DLD1 (cell line): ENCODE results near the gene ARL4D.
"Not testable (repeated sequence)": the region's sequence is repeated elsewhere in the genome, so short reads cannot be mapped to it uniquely, and the experiment has no call there.

Experiments used
- in situ Hi-C: cut with HindIII; loops from 2 replicates; pipeline ENCODE4 v1.10.0; 2017; ENCODE audit warnings: low sequenced_read_pairs

Gene ARL4D

GRCh38 chr17:43419375-43419882 lies 20.6 kb downstream of the ARL4D start:
- in situ Hi-C loops: not testable (repeated sequence)

GRCh38 chr17:43423777-43424455 lies 25.1 kb downstream of the ARL4D start:
- in situ Hi-C loops: no loop called here

DNA sequence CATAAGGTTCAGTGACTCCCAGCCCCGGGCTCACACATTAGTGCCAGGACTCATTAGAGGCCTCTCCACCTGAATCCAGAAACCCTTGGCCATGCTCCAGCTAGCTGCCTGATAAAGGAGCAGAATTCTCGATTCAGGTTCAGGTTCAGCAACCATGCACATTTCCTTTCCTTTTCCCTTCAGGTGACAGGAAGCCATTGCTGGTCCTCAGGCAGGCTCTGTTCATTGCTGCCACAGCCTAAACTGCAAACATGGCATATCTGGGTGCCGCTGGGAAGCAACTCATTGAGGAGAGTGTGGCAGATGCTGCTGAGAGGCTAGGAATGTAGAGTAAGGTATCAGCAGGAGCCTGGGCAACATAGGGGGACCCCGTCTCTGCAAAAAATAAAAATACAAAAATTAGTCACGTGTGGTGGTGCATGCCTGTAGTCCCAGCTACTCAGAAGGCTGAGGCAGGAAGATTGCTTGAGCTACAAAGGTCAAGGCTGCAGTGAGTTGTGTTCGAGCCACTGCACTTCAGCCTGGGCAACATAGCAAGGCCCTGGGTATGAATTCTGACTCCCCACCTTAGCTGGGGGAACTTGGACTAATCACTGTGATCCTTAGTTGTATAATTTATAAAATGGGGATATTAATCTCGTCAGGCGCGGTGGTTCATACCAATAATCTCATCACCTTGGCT lies 28.7 kb downstream of the ARL4D start:
- in situ Hi-C loops: no loop called here

GRCh38 chr17:43428524-43428923 lies 29.7 kb downstream of the ARL4D start:
- in situ Hi-C loops: no loop called here

DNA sequence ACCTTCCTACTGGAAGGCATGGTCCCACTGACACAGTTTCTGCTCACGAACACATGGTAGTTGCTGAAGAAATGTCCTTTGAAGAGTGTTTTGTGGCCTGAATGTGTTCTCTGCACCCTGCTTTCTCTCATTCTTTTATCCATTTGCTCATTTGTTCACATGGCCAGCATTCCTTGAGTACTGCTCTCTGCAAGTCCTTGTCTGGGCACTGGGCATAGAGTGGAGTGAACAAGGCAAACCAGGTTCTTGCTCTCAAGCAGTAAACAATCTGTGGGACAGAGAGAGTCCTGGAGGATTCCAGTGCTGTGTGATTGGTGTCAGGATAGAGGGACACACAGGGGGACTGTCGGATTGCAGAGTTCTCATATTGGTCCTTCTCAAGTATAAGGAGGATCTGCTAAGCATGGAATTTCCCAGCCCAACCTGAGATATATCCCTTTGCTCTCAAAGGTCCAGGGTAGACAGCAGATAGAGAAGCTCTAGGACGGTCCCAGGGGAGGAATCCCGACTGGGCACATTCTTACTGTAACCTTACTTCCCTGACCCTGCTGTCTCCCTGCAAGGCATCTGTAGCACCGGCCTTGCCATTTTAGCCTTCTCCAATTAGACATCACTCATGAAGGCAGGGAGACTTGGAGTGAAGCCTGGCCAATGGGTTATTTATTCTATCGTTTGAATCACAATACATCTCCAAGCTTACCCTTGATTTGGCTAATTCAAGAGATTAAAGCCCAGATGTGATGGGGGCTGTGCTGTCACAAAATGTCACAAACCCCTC lies 32.3 kb downstream of the ARL4D start:
- in situ Hi-C loops: no loop called here

- in situ Hi-C loops: no loop called here
Observed at GRCh38 chr17:43431714-43432523, 33.1 kb downstream of the ARL4D start.

DNA sequence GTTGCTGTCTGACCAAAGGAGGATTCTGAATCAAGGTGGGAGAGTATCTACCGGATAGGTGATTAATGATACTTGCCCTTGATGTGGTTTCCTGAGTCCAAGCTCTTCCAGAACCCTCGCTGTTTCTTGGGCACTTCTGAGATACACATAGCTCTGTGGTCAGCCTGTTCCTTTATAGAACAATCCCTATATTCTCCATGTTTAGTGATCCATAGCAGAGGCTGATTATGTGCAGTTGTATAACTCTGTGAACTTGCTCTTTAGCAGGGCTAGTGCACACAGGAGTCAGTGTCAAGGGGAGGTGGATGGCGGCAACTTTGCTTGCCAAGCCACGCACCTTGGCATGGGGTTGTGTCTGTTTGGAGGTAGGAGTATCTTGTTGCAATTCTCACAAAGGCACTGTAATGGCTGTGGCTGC lies 36.1 kb downstream of the ARL4D start:
- in situ Hi-C loops: loop anchor here (5.0 kb wide), 1 partner anchor 38 kb away; the partner anchor contains the start of gene ARL4D

DNA sequence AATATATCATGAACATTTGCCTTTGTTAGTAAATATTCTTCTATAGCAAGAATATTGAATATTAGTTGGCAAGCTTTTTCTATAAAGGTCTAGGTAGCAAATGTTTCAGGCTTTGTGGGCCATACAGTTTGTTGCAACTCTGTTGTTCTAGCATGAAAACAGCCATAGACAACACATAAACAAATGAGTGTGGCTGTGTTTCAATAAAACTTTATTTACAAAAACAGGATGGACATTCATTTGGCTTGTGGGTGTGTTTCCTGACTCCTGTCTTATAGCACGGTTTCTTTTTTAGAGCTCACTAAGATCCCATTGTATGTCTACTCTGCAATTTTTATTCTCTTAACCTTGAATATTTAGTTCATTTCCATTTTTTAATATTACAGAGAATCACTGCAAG lies 39.0 kb downstream of the ARL4D start:
- in situ Hi-C loops: loop anchor here (5.0 kb wide), 1 partner anchor 40 kb away; the partner anchor contains the start of gene ARL4D

DNA sequence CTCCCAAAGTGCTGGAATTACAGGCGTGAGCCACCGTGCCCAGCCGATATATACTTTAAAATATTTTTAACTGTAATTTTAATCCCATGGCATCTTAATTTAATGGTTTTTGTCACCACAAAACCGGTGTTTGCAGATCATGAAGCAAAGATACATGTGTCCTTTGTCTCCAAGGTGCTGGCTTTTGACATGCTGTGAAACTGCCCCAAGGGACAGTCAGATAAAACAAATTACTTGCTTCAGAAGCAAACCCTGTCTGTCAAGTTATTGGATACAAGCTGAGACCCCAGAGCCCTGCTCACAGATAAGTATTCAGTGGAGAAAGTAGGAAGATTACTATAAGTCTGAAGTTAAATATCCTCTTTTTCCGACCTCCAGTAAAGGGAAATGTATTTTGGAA lies 39.8 kb downstream of the ARL4D start:
- in situ Hi-C loops: loop anchor here (5.0 kb wide), 1 partner anchor 41 kb away; the partner anchor contains the start of gene ARL4D

- in situ Hi-C loops: loop anchor here (5.0 kb wide), 1 partner anchor 42 kb away; the partner anchor contains the start of gene ARL4D
Observed at GRCh38 chr17:43439041-43439440, 40.2 kb downstream of the ARL4D start.

GRCh38 chr17:43442711-43443110 lies 43.9 kb downstream of the ARL4D start:
- in situ Hi-C loops: no loop called here

DNA sequence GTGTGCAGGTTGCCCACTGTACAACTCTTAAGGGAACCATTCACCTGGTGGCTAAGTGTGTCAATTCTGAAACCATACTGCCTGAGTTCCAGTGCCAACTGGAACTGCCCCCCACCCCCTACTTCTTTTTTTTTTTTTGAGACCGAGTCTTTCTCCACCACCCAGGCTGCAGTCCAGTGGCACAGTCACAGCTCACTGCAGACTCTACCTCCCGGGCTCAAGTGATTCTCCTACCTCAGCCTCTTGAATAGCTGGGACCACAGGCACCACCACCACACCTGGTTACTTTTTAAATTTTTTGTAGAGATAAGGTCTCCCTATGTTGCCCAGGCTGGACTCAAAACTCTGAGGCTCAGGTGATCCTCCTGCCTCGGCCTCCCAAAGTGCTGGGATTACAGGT lies 44.6 kb downstream of the ARL4D start:
- in situ Hi-C loops: no loop called here

DNA sequence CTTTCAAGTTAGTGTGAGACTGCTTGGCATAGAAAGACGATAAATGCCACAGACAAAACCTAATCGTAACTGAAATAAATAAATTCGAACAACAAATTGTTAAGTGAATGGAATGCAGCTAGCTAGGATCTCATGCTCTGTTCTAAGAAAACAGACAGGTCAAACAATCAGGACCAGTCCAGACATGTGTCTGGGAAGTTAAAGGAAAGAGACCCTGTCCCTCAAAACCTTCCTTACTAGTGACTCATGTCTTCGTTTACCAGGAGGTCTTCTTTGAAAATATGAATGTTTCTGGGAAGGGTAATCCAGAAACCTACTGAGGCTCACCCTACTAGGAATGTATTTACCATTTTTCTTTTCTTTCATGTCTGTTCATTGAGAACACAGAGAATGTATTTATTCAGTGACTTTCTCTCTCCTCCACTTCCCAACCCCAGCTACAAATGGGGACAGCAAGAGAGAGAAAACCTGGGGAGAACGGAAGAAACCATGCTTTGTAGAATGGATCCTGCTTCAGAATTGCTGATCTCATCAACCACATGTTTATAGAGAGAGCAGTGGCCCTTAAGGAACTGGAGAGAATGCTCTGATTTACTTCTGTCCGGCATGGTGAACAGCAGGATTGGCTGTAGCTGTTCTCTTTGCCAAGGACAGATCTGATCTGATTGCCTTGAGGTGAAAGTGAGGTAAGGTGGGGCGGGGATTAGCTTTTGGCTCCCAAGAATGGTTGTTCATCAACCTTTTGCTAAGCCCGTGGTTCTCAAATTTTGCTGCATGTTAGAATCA lies 45.6 kb downstream of the ARL4D start:
- in situ Hi-C loops: no loop called here

DNA sequence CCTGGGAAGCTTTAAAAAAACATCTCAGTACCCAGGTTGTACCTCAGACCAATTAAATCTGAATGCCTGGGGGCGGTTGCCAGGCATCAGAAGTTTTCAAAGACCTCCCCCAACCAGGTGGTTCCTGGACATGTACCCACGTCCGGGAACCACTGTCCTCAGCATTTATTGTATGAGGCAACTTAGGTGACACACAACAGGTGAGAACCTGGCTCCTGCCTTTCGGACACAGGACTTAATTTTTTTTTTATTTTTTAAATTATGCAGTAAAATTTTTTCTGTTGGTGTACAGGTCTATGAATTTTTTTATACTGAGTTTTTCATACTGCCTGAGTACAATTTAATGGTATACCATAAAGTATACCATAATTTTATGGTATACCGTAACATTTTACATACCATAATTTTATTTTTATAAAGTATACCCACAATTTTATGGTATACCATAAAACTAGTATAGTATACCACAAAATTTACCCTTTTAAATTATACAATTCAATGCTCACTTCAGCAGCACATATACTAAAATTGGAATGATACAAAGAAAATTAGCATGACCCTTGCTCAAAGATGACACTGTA lies 46.3 kb downstream of the ARL4D start:
- in situ Hi-C loops: no loop called here

GRCh38 chr17:43446773-43447172 lies 48.0 kb downstream of the ARL4D start:
- in situ Hi-C loops: no loop called here

DNA sequence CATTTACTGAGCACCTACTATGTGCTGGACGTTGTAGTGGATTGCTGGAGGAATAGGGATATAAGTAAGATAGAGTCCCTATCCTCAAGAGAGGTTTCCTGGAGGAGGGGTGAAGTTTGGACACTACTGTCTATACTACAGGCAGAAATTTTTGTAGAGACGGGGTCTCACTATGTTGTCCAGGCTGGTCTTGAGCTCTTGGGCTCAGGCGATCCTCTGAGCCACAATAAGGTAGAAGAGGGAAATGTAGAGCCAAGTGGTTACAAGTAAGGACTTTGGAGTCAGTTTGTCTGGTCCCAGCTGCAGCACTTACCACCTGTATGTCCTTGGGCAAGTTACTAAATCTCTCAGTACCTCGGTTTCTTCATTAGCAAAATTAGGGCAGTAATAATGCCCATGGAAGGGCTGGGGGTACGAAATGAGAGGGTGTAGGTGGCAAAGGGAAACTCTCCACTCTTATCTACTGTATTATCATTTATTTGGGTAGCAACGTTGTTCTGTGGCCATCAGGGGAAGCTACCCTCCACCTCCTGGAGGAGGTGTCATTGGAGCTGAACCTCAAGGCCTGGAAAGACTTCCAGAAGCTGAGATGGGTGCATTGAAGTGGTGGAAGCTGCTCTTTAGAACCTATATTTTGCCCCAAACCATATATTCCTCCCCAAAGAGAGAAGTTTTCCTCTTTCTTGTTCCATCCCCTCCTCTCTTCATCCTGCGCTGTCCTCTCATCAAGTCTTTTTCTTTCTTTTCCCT lies 50.1 kb downstream of the ARL4D start:
- in situ Hi-C loops: no loop called here

- in situ Hi-C loops: no loop called here
Observed at GRCh38 chr17:43449470-43450248, 50.9 kb downstream of the ARL4D start.
